GM06990 (cell line): ENCODE measurements around the gene ARMCX1.

Source experiments
- DNase-seq: peaks from one replicate; pipeline ENCODE4 v3.0.0-alpha.2; 2011; ENCODE audit not compliant: insufficient read length; ENCODE audit errors: extremely low read depth
- H3K27me3 ChIP-seq: replicated peaks from 2 replicates; pipeline ENCODE4 v1.6.0; 2011; ENCODE audit warnings: low read length; ENCODE audit not compliant: control insufficient read depth, insufficient read depth
- H3K36me3 ChIP-seq: 2 replicates; pipeline ENCODE4 v1.5.1; 2011; ENCODE audit warnings: low read length; ENCODE audit not compliant: control insufficient read depth, insufficient read depth
- H3K4me3 ChIP-seq: replicated peaks from 2 replicates; pipeline ENCODE4 v1.5.1; 2011; ENCODE audit warnings: low read depth, mild to moderate bottlenecking, control low read depth, low read length
- CTCF ChIP-seq: IDR thresholded peaks from 2 replicates; pipeline ENCODE4 v1.5.1; 2011; ENCODE audit warnings: low read length, control low read depth, mild to moderate bottlenecking, inconsistent platforms; ENCODE audit not compliant: insufficient read depth, poor library complexity, severe bottlenecking

ARMCX1 gene

GRCh38 chrX:101602077-101602476 is 51.7 kb downstream of the ARMCX1 start:
- no peaks in the 10 kb centered on the region; the same call in 1 of the 2 replicates for H3K27me3 ChIP-seq
- no peaks in the 10 kb centered on the region for H3K36me3 ChIP-seq
- no peak for TF ChIP-seq CTCF
- no peak for DNase-seq
- no peak overlapping the region for H3K4me3 ChIP-seq
